HG03571 (cell line): ENCODE data around the gene TTBK1.

ENCODE experiments used
- ATAC-seq: cut with Tn5 transposase; IDR thresholded peaks from one replicate; pipeline ENCODE4 v1.9.1; 2021; ENCODE audit not compliant: unreplicated experiment

Gene TTBK1

DNA sequence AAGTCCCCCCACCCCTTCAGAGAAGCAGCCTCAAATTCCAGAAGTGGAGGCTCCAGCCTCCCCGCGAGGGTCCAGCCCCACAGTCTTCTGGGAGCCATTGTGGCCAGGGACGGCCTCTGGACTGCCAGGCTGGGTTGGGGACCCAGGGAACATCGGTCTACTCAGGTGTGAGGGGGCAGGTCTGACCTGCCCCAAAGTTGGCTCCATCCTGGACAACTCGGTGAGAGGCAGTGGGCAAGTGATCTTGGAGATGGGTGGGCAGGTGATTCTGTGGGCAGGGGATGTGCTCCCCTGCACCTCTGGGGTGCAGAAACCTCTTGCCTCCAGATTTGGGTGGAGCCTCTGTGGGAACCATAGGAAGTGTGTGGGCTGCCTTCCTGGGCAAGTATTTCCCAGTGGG lies 42.6 kb downstream of the TTBK1 start:
- ATAC-seq = no peak

GRCh38 chr6:43286456-43286979 lies 43.2 kb downstream of the TTBK1 start:
- no peak for ATAC-seq

GRCh38 chr6:43286980-43287716 lies 43.9 kb downstream of the TTBK1 start:
- ATAC-seq = no peak

DNA sequence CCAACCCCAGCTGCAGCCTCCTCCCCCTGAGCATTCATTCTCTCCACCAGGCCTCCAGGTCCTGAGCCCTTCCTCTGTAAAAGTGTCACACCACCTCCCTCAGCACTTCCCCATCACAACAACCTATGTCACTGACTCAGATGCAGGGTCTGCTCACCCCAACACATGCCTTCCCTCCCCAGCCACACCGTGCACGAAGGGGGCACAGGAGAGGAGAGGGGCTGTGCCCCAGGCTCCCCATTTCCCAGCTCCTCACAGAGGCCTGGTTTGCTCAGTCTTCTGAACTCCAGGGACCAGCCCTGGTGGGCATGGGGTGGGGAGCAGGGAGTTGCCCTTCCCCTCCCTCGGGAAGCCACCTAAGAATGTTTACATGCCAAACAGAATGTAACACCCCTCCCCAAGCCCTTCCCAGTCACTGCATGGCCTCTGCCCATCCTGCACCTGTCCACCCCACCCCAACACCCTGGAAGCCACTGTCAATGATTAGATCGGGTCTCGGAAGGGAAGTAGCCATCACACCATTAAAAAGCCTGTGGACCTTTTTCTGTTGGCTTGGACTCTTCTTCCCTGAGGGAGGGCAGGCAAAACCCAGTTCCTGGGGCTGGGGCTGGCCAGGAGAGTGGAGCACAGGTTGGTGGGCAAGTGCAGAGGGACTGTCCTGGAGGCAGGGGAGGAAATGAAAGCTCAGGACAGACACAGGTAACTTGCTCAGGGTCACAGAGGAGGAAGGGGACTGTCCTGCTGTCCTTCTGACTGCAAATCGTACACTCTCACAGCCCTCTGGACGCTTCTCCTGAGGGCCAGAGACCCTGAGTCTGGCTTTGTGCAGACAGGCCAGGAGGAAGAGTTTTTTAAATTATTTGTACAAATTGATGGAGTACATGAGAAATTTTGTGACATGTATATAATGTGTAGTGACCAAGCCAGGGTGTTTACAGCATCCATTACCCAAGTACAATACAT lies 44.7 kb downstream of the TTBK1 start:
- ATAC-seq = no peak

- no peak for ATAC-seq
Measured at GRCh38 chr6:43290339-43290904, 47.1 kb downstream of the TTBK1 start.

- ATAC-seq = no peak
Measured at GRCh38 chr6:43290905-43291355, 47.6 kb downstream of the TTBK1 start.

GRCh38 chr6:43291708-43292107 lies 48.4 kb downstream of the TTBK1 start:
- no peak for ATAC-seq

GRCh38 chr6:43292341-43292740 lies 49.1 kb downstream of the TTBK1 start:
- ATAC-seq = no peak

- no peak for ATAC-seq
Measured at GRCh38 chr6:43292763-43293318, 49.6 kb downstream of the TTBK1 start.

DNA sequence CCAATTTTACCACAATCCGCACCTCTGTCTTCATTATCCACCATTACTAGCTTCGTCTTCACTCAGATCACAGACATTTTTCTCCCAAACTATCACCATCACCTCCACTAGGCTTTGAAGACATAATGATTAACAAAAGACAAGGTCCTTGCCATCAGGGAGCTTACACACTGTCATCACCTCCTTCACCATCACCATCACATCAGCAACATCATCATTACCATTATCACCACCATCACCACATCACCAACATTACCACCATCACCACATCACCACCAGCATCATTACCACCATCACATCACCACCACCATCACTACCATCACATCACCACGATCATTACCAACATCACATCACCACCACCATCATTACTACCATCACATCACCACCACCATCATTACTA lies 50.4 kb downstream of the TTBK1 start:
- no peak for ATAC-seq

GRCh38 chr6:43294536-43294935 lies 51.3 kb downstream of the TTBK1 start:
- no peak for ATAC-seq

- no peak for ATAC-seq
Measured at GRCh38 chr6:43295456-43295855, 52.2 kb downstream of the TTBK1 start.

GRCh38 chr6:43296780-43297497 lies 53.7 kb downstream of the TTBK1 start:
- ATAC-seq = no peak

DNA sequence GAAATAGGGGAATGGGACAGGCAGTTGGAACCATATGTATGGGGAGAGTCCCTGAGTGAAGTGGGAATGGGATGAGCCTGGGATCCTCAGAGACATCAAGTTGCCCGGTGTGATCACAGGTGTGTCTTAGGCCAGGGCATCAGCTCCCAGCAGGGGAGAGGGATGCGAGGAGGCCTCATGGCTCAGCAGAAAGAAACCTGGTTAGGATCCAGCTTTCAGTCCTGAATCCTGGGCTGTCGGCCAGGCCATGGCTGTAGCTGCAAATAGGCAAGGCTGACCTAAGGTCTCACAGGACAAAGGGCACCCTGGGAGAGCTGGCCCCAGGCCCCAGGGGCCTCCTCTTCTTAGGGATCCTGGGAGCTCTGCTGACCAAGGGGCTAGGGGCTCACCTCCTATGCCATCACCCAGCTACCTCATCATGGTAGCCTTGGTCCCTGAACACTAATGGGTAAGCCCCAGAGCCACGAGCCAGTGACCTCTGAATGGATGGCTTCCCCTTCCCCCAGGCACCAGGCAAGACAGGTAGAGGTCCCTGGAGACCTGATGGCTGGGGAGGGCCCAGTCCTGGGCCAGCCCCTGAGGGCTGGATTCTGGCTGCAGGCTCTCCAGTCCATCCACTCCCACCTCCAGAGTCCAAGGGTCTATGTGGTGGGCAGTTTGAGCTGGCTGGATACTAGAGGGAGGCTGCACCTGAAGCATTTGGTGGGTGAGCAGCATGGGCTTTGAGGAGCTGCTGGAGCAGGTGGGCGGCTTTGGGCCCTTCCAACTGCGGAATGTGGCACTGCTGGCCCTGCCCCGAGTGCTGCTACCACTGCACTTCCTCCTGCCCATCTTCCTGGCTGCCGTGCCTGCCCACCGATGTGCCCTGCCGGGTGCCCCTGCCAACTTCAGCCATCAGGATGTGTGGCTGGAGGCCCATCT lies 54.6 kb downstream of the TTBK1 start, which contains the start of gene SLC22A7:
Gene SLC22A7 (plus strand): TSS at position 617 of the 921 bp plus-strand sequence. CDS start 99 bp downstream, at position 716.
- no peak for ATAC-seq

DNA sequence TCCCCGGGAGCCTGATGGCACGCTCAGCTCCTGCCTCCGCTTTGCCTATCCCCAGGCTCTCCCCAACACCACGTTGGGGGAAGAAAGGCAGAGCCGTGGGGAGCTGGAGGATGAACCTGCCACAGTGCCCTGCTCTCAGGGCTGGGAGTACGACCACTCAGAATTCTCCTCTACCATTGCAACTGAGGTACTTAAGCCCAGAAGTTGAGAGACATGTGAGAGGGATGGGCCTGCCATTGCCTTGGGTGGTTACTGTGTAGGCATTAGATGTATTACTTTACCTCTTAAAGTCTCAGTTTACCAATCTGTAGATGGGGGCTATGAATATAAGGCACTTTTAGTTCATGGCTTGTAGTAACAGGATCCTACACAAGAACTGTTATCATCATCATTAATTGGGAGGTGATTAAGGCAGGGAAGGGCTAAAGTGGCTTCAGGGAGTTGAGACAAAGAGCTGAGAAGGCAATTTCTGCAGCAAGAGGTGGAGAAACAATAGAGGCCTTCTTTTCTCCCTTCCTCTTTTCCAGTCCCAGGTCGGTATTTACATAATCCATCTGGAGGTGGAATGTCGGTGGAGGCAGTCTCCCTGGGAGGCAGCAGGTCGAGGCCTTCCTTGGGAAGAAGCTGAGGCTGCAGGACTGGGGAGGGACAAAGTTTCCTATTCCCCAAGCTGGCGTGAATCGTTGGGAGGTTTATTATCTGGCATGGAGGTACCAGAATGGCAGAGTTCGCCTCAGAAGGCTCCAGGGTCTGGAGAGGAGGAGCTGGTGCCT lies 55.5 kb downstream of the TTBK1 start:
- no peak for ATAC-seq

GRCh38 chr6:43299338-43300293 lies 56.3 kb downstream of the TTBK1 start:
- no peak for ATAC-seq
